GM19351 (cell line): ENCODE results near the gene NLK.
"Not testable (repeated sequence)": the region's sequence is repeated elsewhere in the genome, so short reads cannot be mapped to it uniquely, and the experiment has no call there.

Source experiments
- ATAC-seq: cut with Tn5 transposase; IDR thresholded peaks from one replicate; pipeline ENCODE4 v1.9.1; 2021; ENCODE audit warnings: mild to moderate bottlenecking, moderate library complexity; ENCODE audit not compliant: unreplicated experiment

NLK gene

GRCh38 chr17:28227316-28228108 lies 185.0 kb downstream of the NLK start:
- ATAC-seq, result no peak

GRCh38 chr17:28228109-28228840 lies 185.8 kb downstream of the NLK start:
- ATAC-seq, result no peak

- no peak for ATAC-seq
These were observed 186.7 kb downstream of the NLK start for GRCh38 chr17:28228986-28229729.

- no peak for ATAC-seq
These were observed 187.5 kb downstream of the NLK start for GRCh38 chr17:28230011-28230410.

GRCh38 chr17:28230607-28231006 lies 188.1 kb downstream of the NLK start:
- not testable (repeated sequence) for ATAC-seq

- ATAC-seq, result not testable (repeated sequence)
These were observed 189.1 kb downstream of the NLK start for GRCh38 chr17:28231624-28232023.

- ATAC-seq, result not testable (repeated sequence)
These were observed 190.7 kb downstream of the NLK start for GRCh38 chr17:28232966-28233870.

- ATAC-seq, result not testable (repeated sequence)
These were observed 191.7 kb downstream of the NLK start for GRCh38 chr17:28233872-28234856.

- not testable (repeated sequence) for ATAC-seq
These were observed 192.7 kb downstream of the NLK start for GRCh38 chr17:28235066-28235700.

- not testable (repeated sequence) for ATAC-seq
These were observed 193.7 kb downstream of the NLK start for GRCh38 chr17:28236033-28236653.

- ATAC-seq, result not testable (repeated sequence)
These were observed 196.2 kb downstream of the NLK start for GRCh38 chr17:28238547-28239270.

GRCh38 chr17:28239271-28239624 lies 196.8 kb downstream of the NLK start:
- ATAC-seq, result no peak

GRCh38 chr17:28240688-28241340 lies 198.3 kb downstream of the NLK start:
- no peak for ATAC-seq

GRCh38 chr17:28242791-28243190 lies 200.3 kb downstream of the NLK start:
- no peak for ATAC-seq

GRCh38 chr17:28243268-28243667 lies 200.8 kb downstream of the NLK start:
- ATAC-seq, result not testable (repeated sequence)

- ATAC-seq, result no peak
These were observed 202.0 kb downstream of the NLK start for GRCh38 chr17:28244446-28244845.
